ENCODE measurements around the gene PPP4R1.
A peak's percentile ranks its signal among the peaks of the same experiment; 100 is the strongest.

The PPP4R1 gene

GRCh38 chr18:9631814-9632496 is 17.6 kb upstream of the PPP4R1 start:
- Histone ChIP-seq H3K4me2 (no peak overlapping the region), H3K4me1 (no peaks in the 10 kb centered on the region), H4K20me1 (no peaks in the 10 kb centered on the region), H3K9me3 (replicated peaks in 1 of 11) (peaks cover 10 to 19% (median 13%) of the 10 kb centered on the region in 11 experiments; a peak in 19 of 22 replicates), H3K27ac (no peak overlapping the region), H3K4me3 (no peak overlapping the region), H3K27me3 (no peaks in the 10 kb centered on the region), H3K36me3 (no peaks in the 10 kb centered on the region), H3K9ac (no peak overlapping the region)
- TF ChIP-seq Cebpa-rat (IDR thresholded peaks at IDR 0.05): no peak

GRCh38 chr18:9630444-9630843 is 16.1 kb upstream of the PPP4R1 start:
- Histone ChIP-seq H3K4me1 (no peaks in the 10 kb centered on the region), H3K4me3 (no peak overlapping the region), H3K9ac (no peak overlapping the region), H3K27ac (no peak overlapping the region), H3K27me3 (no peaks in the 10 kb centered on the region), H4K20me1 (no peaks in the 10 kb centered on the region), H3K36me3 (no peaks in the 10 kb centered on the region), H3K4me2 (no peak overlapping the region), H3K9me3 (replicated peaks in 1 of 11) (peaks cover 6 to 12% (median 7%) of the 10 kb centered on the region in 11 experiments; a peak in 17 of 22 replicates)
- no peak for TF ChIP-seq Cebpa-rat (IDR thresholded peaks at IDR 0.05)

DNA sequence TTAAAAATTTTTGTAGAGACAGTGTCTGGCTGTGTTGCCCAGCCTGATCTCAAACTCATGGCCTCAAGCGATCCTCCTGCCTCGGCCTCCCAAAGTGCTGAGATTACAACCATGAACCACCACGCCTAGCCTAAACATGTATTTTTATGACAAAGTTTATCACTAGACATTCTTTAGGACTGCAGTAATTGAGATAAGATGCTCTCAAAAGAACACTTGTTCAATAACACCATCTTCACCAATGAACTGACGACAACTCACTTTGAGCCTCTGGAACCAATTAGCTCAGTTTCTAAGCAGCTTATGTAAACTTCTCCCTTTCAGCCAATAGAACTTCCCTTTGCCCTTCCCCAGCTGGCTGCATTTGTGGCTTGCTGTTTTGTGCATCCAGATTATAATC is 15.3 kb upstream of the PPP4R1 start:
- no peak overlapping the region for H3K9ac ChIP-seq
- peaks cover 0 to 4% (median under 1%) of the 10 kb centered on the region in 11 experiments; a peak in 5 of 22 replicates for H3K9me3 ChIP-seq (replicated peaks in 1 of 11)
- H3K36me3 ChIP-seq: no peaks in the 10 kb centered on the region
- H3K4me2 ChIP-seq: no peak overlapping the region
- no peaks in the 10 kb centered on the region for H3K4me1 ChIP-seq
- H3K4me3 ChIP-seq: no peak overlapping the region
- H4K20me1 ChIP-seq: no peaks in the 10 kb centered on the region
- no peak for TF ChIP-seq Cebpa-rat (IDR thresholded peaks at IDR 0.05)
- H3K27me3 ChIP-seq: no peaks in the 10 kb centered on the region
- H3K27ac ChIP-seq: no peak overlapping the region

DNA sequence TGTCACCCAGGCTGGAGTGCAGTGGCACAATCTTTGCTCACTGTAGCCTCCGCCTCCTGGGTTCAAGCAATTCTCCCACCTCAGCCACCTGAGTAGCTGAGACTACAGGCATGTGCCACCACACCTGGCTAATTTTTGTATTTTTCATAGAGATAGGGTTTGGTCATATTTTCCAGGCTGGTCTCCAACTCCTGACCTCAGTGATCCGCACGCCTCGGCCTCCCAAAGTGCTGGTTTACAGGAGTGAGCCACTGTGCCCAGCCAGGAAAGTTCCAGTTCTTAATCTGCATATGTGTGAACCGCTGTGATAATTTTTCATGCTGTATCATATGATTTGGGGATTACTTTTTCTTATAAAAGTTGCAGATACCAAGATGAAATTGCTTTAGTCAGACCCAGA is 14.6 kb upstream of the PPP4R1 start:
- no peak overlapping the region for H3K4me3 ChIP-seq
- H3K27me3 ChIP-seq: no peaks in the 10 kb centered on the region
- H3K4me2 ChIP-seq: no peak overlapping the region
- no peaks in the 10 kb centered on the region for H4K20me1 ChIP-seq
- no peaks in the 10 kb centered on the region for H3K4me1 ChIP-seq
- H3K36me3 ChIP-seq: no peaks in the 10 kb centered on the region
- H3K9ac ChIP-seq: no peak overlapping the region
- H3K27ac ChIP-seq: no peak overlapping the region
- no peak for TF ChIP-seq Cebpa-rat (IDR thresholded peaks at IDR 0.05)
- H3K9me3 ChIP-seq (replicated peaks in 1 of 11): no peaks in the 10 kb centered on the region

DNA sequence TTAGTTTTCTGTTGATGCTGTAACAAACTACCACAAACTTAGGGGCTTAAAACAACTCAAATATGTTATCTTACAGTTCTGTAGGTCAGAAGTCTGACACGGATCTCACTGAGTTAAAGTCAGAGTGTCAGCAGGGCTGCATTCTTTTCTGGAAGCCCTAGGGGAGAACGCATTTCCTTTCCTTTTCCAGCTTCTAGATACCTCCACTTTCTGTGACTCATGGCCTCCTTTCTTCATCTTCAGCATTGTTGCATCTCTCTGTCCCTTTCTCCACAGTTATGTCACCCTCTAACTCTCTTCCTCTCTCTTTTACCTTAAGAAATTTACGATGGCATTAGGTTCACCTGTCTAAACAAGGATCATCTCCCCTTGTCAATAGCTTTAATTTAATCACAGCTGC is 13.3 kb upstream of the PPP4R1 start:
- Histone ChIP-seq H3K4me2 (no peak overlapping the region), H3K9me3 (replicated peaks in 1 of 11) (no peaks in the 10 kb centered on the region), H3K27ac (no peak overlapping the region), H3K27me3 (no peaks in the 10 kb centered on the region), H3K4me1 (no peaks in the 10 kb centered on the region), H3K36me3 (no peaks in the 10 kb centered on the region), H3K4me3 (no peak overlapping the region), H4K20me1 (no peaks in the 10 kb centered on the region), H3K9ac (no peak overlapping the region)
- no peak for TF ChIP-seq Cebpa-rat (IDR thresholded peaks at IDR 0.05)

GRCh38 chr18:9619990-9620389 is 5.6 kb upstream of the PPP4R1 start:
- TF ChIP-seq Cebpa-rat (IDR thresholded peaks at IDR 0.05): no peak
- no peak overlapping the region for H3K4me2 ChIP-seq
- H3K27me3 ChIP-seq: no peaks in the 10 kb centered on the region
- H3K4me1 ChIP-seq: peaks cover 18 to 32% (median 25%) of the 10 kb centered on the region in 10 experiments
- H3K4me3 ChIP-seq: no peak overlapping the region
- no peaks in the 10 kb centered on the region for H3K9me3 ChIP-seq (replicated peaks in 1 of 11)
- no peak overlapping the region; a peak in 1 of 22 replicates for H3K27ac ChIP-seq
- no peak overlapping the region for H3K9ac ChIP-seq
- H3K36me3 ChIP-seq: no peaks in the 10 kb centered on the region
- no peaks in the 10 kb centered on the region for H4K20me1 ChIP-seq

DNA sequence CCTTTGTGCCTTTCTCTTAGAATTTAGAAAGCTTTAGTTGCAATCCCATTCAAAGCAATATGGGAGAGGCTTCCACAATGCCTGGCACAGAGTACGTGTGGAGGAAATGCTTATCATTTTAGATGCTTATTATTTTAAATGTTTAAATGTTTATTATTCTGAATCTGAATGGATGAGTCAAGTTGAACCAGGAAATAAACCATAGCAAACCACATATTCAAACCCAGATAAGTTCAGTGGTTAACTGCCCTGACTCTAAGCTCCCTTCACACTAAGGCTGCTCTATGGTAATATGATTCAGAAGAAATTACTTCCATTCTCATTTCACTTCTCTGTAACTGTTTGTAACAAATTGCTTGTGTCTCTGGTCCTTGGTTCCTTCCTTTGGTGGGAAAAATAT is 5.2 kb upstream of the PPP4R1 start:
- H3K9ac ChIP-seq: no peak overlapping the region
- H3K36me3 ChIP-seq: no peaks in the 10 kb centered on the region
- H3K9me3 ChIP-seq (replicated peaks in 1 of 11): no peaks in the 10 kb centered on the region
- peak overlapping the region in 1 of 11 experiments; percentile 7; a peak in 1 of 22 replicates for H3K27ac ChIP-seq
- no peak overlapping the region for H3K4me3 ChIP-seq
- H4K20me1 ChIP-seq: no peaks in the 10 kb centered on the region
- H3K27me3 ChIP-seq: no peaks in the 10 kb centered on the region
- H3K4me2 ChIP-seq: no peak overlapping the region
- no peak for TF ChIP-seq Cebpa-rat (IDR thresholded peaks at IDR 0.05)
- H3K4me1 ChIP-seq: peaks cover 18 to 32% (median 25%) of the 10 kb centered on the region in 10 experiments

GRCh38 chr18:9619056-9619455 is 4.7 kb upstream of the PPP4R1 start:
- Histone ChIP-seq H3K4me1 (peaks cover 18 to 32% (median 25%) of the 10 kb centered on the region in 10 experiments), H3K27ac (no peak overlapping the region), H3K4me2 (no peak overlapping the region), H3K27me3 (no peaks in the 10 kb centered on the region), H4K20me1 (no peaks in the 10 kb centered on the region), H3K9ac (no peak overlapping the region), H3K36me3 (no peaks in the 10 kb centered on the region), H3K4me3 (no peak overlapping the region), H3K9me3 (replicated peaks in 1 of 11) (no peaks in the 10 kb centered on the region)
- no peak for TF ChIP-seq Cebpa-rat (IDR thresholded peaks at IDR 0.05)

DNA sequence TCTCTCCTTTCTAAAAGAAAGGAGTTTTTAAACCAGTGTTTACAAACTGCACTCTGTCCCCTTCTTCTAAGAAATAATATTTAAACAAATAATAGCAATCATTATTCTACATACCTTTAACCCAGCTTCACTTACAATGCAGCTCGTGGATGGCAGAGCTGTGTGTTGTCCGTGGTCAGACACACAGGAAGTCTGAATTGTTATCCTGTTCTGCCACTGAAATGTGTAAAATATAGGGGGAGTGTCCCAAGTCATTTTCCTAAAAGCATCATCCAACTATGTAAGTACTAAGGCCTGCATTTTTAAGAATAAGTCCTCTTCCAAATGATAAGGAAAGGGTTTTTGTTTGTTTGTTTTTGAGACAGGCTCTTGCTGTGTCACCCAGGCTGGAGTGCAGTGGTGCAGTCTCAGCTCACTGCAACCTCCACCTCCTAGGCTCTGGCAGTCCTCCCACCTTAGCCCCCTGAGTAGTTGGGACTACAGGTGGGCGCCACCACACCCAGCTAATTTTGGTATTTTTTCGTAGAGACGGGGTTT is 2.7 kb upstream of the PPP4R1 start:
- no peaks in the 10 kb centered on the region for H3K9me3 ChIP-seq (replicated peaks in 1 of 11)
- no peak overlapping the region for H3K9ac ChIP-seq
- H4K20me1 ChIP-seq: peaks cover 8 to 18% (median 12%) of the 10 kb centered on the region in 11 experiments; a peak in 19 of 22 replicates
- H3K4me2 ChIP-seq: peak overlapping the region in 10 of 11 experiments; percentile 6 to 91 (median 58); a peak in 16 of 22 replicates
- H3K4me3 ChIP-seq: no peak overlapping the region
- no peak for TF ChIP-seq Cebpa-rat (IDR thresholded peaks at IDR 0.05)
- no peaks in the 10 kb centered on the region; a peak in 1 of 22 replicates for H3K36me3 ChIP-seq
- H3K27ac ChIP-seq: no peak overlapping the region
- H3K27me3 ChIP-seq: no peaks in the 10 kb centered on the region
- peaks cover 29 to 42% (median 35%) of the 10 kb centered on the region in 10 experiments for H3K4me1 ChIP-seq

- TF ChIP-seq Cebpa-rat (IDR thresholded peaks at IDR 0.05): no peak
- peak overlapping the region in 4 of 11 experiments; percentile 90 to 96 (median 94); a peak in 3 of 22 replicates for H3K27ac ChIP-seq
- peaks cover 6 to 10% (median 9%) of the 10 kb centered on the region in 11 experiments for H3K36me3 ChIP-seq
- peaks cover 13 to 28% (median 22%) of the 10 kb centered on the region in 11 experiments; a peak in 21 of 22 replicates for H4K20me1 ChIP-seq
- H3K9me3 ChIP-seq (replicated peaks in 1 of 11): no peaks in the 10 kb centered on the region
- no peak overlapping the region for H3K9ac ChIP-seq
- H3K4me1 ChIP-seq: peaks cover 32 to 52% (median 38%) of the 10 kb centered on the region in 10 experiments
- peak overlapping the region in 9 of 11 experiments; percentile 2 to 91 (median 86); a peak in 13 of 22 replicates for H3K4me2 ChIP-seq
- H3K4me3 ChIP-seq: no peak overlapping the region
- H3K27me3 ChIP-seq: no peaks in the 10 kb centered on the region
Measured at GRCh38 chr18:9616049-9616448, 1.7 kb upstream of the PPP4R1 start.

Measured in BLaER1 treated with 17β-estradiol and CSF1 and Interleukin-3, amounts not matched to agents 10 nM and 100 nM (cell line).